GM12872 (cell line): ENCODE data around the gene HERC2.

Source experiments
- CTCF ChIP-seq: IDR thresholded peaks from 3 replicates; pipeline ENCODE4 v1.5.1; 2011; ENCODE audit warnings: low read depth, mild to moderate bottlenecking, low read length, moderate library complexity; ENCODE audit not compliant: insufficient read depth

The HERC2 gene

GRCh38 chr15:28273468-28273867 is 48.5 kb downstream of the HERC2 start:
- no peak for TF ChIP-seq CTCF

- no peak for TF ChIP-seq CTCF
These were observed 49.4 kb downstream of the HERC2 start for GRCh38 chr15:28272587-28272986.

- TF ChIP-seq CTCF: no peak
These were observed 50.2 kb downstream of the HERC2 start for GRCh38 chr15:28271697-28272260.

- no peak for TF ChIP-seq CTCF
These were observed 52.9 kb downstream of the HERC2 start for GRCh38 chr15:28269097-28269496.

GRCh38 chr15:28267727-28268126 is 54.3 kb downstream of the HERC2 start:
- no peak for TF ChIP-seq CTCF

GRCh38 chr15:28265334-28266019 is 56.5 kb downstream of the HERC2 start:
- no peak for TF ChIP-seq CTCF

- TF ChIP-seq CTCF: no peak
These were observed 57.8 kb downstream of the HERC2 start for GRCh38 chr15:28264166-28264565.
